Left lung (tissue), 10 donors: Measurements from ENCODE around the gene CEPT1. TPM values are rescaled to one million over a fixed set of nuclear protein-coding genes. Genes with fewer than 3 reads are reported as not detected.

Source experiments
- ATAC-seq: fragments of 200-7000 bp; cut with Tn5 transposase; one replicate; pipeline ENCODE4 v1.9.1; 2020; ENCODE audit warnings: moderate library complexity
- DNase-seq, 4 donors: peaks; one replicate each; pipeline ENCODE4 v3.0.0-alpha.2; 2013 to 2020
- H3K27ac ChIP-seq, 2 donors: fragments of 200-600 bp; sonication (generic) in 1 of 2; one replicate each; pipeline versions ENCODE4 v1.5.0 to v1.8.0; 2020 to 2021
- H3K27me3 ChIP-seq, 2 donors: fragments of 200-600 bp; sonication (generic) in 1 of 2; one replicate each; pipeline versions ENCODE4 v1.5.0 to v1.8.0; 2020 to 2021
- H3K36me3 ChIP-seq, 2 donors: fragments of 200-600 bp; sonication (generic) in 1 of 2; one replicate each; pipeline versions ENCODE4 v1.5.0 to v1.8.0; 2020 to 2021
- H3K4me1 ChIP-seq, 2 donors: fragments of 200-600 bp; one replicate each; pipeline ENCODE4 v1.8.0; 2021
- H3K4me3 ChIP-seq, 2 donors: fragments of 200-600 bp; sonication (generic) in 1 of 2; one replicate each; pipeline versions ENCODE4 v1.5.0 to v1.8.0; 2020 to 2021; ENCODE audit warnings: mild to moderate bottlenecking in 1 of 2
- H3K9me3 ChIP-seq, 2 donors: fragments of 200-600 bp; sonication (generic) in 1 of 2; one replicate each; pipeline versions ENCODE4 v1.5.0 to v1.8.0; 2020 to 2021
- intact Hi-C, 2 donors: fragments of 100-400 bp; cut with DNase I; formaldehyde crosslinking; loops; one replicate each; pipeline versions ENCODE4 v1.11.2 to v1.14.2; 2022
- polyA plus RNA-seq, 6 donors: library from polyadenylated mRNA; unstranded; fragments of 120-200 nt; gene quantifications; one replicate each; pipeline ENCODE4 v1.2.1, GENCODE V29; 2013; ENCODE audit not compliant: insufficient read length in 6 of 6
- total RNA-seq, 2 donors: library from RNA; stranded (reverse); fragmentation: NEBNext Ultra II Directional; extraction: Animal tissue kit (Norgen Biotek cat#: 25700); gene quantifications; one replicate each; pipeline ENCODE4 v1.2.1, GENCODE V29; 2021
- TF ChIP-seq, protein P1 (sequence below), 2 donors: fragments of 200-600 bp; sonication (generic) in 1 of 2; IDR thresholded peaks; one replicate each; pipeline versions ENCODE4 v1.5.0 to v1.8.0; 2021; ENCODE audit warnings: antibody characterized with exemption in 2 of 2
- donor health status: DM: no; HTN: yes; CAD: no.
- donor health status: DM: no; HTN: no; CAD: no.

CEPT1 gene
- total and polyA plus RNA-seq, 8 donors: 40.4 to 66.3 (median 55.5) TPM

DNA sequence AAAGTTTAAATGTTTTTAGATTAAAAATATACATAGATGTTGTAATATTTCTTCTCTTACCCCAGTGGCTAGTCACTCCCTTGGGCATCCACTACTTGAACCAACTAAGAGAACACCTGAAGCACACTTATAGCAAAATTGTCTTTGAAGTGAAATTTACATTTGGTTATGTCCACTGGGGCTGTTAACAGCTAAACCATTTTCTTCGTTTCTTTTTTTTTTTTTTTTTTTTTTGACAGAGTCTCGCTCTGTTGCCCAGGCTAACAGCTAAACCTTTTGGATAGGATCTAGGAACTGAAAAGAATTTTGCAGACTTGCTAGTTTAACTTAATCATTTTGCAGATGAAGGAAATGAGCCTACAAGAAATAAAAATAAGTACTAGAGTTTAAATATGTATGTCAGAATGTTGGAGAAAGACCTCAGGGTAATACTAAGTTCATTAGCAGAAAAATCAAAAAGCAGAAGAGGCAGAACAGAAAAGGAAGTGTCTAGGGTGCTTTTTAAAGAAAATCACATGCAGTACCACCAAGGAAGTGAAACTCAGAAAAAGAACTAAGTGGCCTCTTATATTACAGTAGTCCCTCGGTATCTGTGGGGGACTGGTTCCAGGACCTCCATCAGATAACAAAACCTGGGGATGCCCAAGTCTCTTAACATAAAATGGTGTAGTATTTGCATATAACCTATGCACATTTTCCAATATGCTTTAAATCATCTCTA is 11.9 kb upstream of the CEPT1 start:
- TF ChIP-seq, protein P1, sequence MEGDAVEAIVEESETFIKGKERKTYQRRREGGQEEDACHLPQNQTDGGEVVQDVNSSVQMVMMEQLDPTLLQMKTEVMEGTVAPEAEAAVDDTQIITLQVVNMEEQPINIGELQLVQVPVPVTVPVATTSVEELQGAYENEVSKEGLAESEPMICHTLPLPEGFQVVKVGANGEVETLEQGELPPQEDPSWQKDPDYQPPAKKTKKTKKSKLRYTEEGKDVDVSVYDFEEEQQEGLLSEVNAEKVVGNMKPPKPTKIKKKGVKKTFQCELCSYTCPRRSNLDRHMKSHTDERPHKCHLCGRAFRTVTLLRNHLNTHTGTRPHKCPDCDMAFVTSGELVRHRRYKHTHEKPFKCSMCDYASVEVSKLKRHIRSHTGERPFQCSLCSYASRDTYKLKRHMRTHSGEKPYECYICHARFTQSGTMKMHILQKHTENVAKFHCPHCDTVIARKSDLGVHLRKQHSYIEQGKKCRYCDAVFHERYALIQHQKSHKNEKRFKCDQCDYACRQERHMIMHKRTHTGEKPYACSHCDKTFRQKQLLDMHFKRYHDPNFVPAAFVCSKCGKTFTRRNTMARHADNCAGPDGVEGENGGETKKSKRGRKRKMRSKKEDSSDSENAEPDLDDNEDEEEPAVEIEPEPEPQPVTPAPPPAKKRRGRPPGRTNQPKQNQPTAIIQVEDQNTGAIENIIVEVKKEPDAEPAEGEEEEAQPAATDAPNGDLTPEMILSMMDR (IDR thresholded peaks at IDR 0.05): no peak
- Histone ChIP-seq H3K9me3 (no peaks in the 10 kb centered on the region), H3K36me3 (peaks cover 0 to 63% of the 10 kb centered on the region in 2 donors), H3K4me3 (no peak overlapping the region), H3K27ac (peak overlapping the region in 1 of 2 donors; percentile 66), H3K4me1 (peaks cover 0 to 63% of the 10 kb centered on the region in 2 donors), H3K27me3 (no peaks in the 10 kb centered on the region)
- intact Hi-C loops: no loop called here
- DNase-seq (no peak), ATAC-seq (peak; percentile 54)

DNA sequence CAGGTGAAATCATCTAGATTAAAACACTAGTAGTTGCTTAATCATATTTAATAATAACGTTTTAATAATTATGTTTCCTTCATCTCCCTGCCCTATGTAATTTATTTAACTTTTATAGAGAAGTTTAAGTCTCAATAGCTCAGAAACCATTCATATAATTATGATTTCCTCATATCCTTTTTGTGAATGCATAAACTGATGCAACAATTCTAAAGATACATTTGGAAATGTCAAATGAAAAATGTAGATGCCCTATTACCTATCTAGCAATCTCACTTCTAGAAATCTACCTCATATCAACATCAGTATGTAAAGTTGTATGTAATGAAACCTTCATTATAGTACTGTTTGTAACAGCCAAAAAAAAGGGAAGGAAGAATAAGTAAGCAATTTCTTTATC is 10.6 kb upstream of the CEPT1 start:
- DNase-seq: no peak
- ATAC-seq: no peak
- Histone ChIP-seq H3K4me1 (peaks cover 0 to 61% of the 10 kb centered on the region in 2 donors), H3K36me3 (peaks cover 0 to 50% of the 10 kb centered on the region in 2 donors), H3K27me3 (no peaks in the 10 kb centered on the region), H3K9me3 (no peaks in the 10 kb centered on the region), H3K27ac (peak overlapping the region in 1 of 2 donors; percentile 66), H3K4me3 (no peak overlapping the region)
- TF ChIP-seq, protein P1 (IDR thresholded peaks at IDR 0.05): no peak
- intact Hi-C loops: no loop called here

DNA sequence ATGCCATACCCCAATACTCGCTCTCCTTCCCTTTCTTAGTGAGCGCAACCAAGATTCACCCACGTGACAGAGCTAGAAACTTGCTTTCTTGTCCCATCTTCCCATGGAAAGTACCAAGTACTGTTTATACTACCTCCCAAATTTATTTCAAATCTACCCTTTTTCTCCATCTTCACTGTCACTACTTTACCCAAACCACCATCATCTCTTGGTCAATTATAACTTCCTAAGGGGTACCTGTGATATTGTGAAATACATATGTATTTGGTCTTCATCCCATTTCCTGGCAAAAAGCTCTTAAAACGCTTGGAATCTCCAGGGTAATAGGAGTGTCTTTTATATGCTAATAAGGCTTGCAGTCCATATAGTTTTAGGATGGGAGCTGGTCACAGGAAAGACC is 8.3 kb upstream of the CEPT1 start:
- ATAC-seq: no peak
- Histone ChIP-seq H3K27me3 (no peaks in the 10 kb centered on the region), H3K4me3 (no peak overlapping the region), H3K9me3 (no peaks in the 10 kb centered on the region), H3K36me3 (peaks cover 0 to 45% of the 10 kb centered on the region in 2 donors), H3K27ac (no peak overlapping the region), H3K4me1 (peaks cover 0 to 70% of the 10 kb centered on the region in 2 donors)
- intact Hi-C loops: no loop called here
- no peak for DNase-seq
- TF ChIP-seq, protein P1 (IDR thresholded peaks at IDR 0.05): no peak

DNA sequence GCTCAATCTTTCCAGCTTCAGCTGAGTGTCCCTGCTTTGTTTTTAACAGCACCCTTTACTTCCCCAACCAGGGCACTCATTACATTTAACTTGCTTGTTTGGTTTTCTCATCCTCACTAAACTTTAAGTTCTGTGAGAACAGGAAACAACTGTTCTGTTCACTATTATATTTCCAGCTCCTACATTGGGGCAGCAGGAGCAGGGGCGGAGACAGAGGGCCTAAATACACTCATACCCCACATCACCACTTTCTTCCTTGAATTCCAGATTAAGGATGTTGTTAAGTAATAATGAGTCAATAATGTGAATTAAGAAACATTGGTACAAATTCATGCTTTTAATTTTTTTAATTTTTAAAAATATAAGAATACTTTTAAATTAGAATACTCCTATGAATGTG is 6.2 kb upstream of the CEPT1 start:
- Histone ChIP-seq H3K36me3 (peaks cover 0 to 55% of the 10 kb centered on the region in 2 donors), H3K4me3 (no peak overlapping the region), H3K9me3 (no peaks in the 10 kb centered on the region), H3K27me3 (no peaks in the 10 kb centered on the region), H3K27ac (peak overlapping the region in 1 of 2 donors; percentile 45), H3K4me1 (peaks cover 2 to 70% of the 10 kb centered on the region in 2 donors)
- ATAC-seq (peak; percentile 33), DNase-seq (no peak)
- TF ChIP-seq, protein P1 (IDR thresholded peaks at IDR 0.05): no peak
- intact Hi-C loops: no loop called here

DNA sequence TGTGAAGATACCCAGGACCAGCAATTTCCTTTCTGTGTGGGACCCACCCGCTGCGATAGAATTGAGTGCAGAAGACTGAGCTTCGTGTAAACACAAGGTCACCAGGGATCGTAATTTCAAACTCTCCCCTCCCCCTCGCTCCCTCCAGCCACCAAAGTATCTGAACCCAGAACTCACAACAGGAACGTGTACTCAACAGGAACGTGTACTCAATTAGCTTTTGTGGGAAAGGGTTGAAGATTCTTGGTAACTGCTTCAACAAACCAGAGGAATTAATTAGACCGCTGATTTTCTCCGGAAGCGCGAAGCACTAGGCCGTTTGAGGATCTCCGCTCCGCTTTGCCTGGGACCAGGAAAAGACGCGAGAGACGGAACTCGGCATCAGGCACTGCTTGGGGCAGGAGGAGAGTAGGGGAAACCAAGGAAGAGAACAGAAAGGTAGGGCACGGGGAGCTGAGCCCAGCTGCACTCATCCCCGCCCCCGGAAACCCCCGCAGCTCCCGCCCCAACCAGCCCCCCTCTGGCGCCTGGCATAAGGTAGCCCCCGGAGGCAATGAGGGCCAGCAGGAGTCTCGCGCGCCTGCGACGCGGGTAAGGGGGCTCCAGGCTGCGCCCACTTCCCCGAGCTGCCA is 583 bp upstream of the CEPT1 start:
- no peaks in the 10 kb centered on the region for H3K27me3 ChIP-seq
- TF ChIP-seq, protein P1 (IDR thresholded peaks at IDR 0.05): no peak
- peak overlapping the region; percentile 73 to 88 for H3K4me3 ChIP-seq
- H3K27ac ChIP-seq: peak overlapping the region; percentile 95 to 96
- intact Hi-C loops: no loop called here
- peaks cover 0 to 34% of the 10 kb centered on the region in 2 donors for H3K36me3 ChIP-seq
- peaks cover 5 to 61% of the 10 kb centered on the region in 2 donors for H3K4me1 ChIP-seq
- ATAC-seq: peak; percentile 57
- peak in 3 of 4 donors; percentile 44 to 60 (median 57) for DNase-seq
- no peaks in the 10 kb centered on the region for H3K9me3 ChIP-seq
